Inflammatory macrophage treated with lipopolysaccharide for 4 hours (primary cell): ENCODE measurements around the gene HSPB2.
A peak's percentile ranks its signal among the peaks of the same experiment; 100 is the strongest.
"Not testable (repeated sequence)": the region's sequence is repeated elsewhere in the genome, so short reads cannot be mapped to it uniquely, and the experiment has no call there.

ENCODE experiments used
- DNase-seq: peaks from one replicate; pipeline ENCODE4 v3.0.0-alpha.2; 2020

Gene HSPB2

GRCh38 chr11:111912535-111912934 is at the start of gene HSPB2:
Gene HSPB2, plus strand, starts transcription at chr11:111912734. Its CDS starts 96 bp downstream, at chr11:111912830.
- DNase-seq, result no peak

GRCh38 chr11:111870113-111870512 is 42.4 kb upstream of the HSPB2 start:
- no peak for DNase-seq

GRCh38 chr11:111870522-111870885 is 42.0 kb upstream of the HSPB2 start:
- DNase-seq, result peak; percentile 20

GRCh38 chr11:111870886-111871692 is 41.4 kb upstream of the HSPB2 start, which contains the start of gene ALG9:
Gene ALG9, minus strand, starts transcription at chr11:111871581. Its CDS starts 99 bp downstream, at chr11:111871482.
- peak; percentile 81 for DNase-seq

- no peak for DNase-seq
Observed at GRCh38 chr11:111871693-111872161, 40.8 kb upstream of the HSPB2 start.

- DNase-seq, result peak; percentile 8
Observed at GRCh38 chr11:111878385-111878848, 34.1 kb upstream of the HSPB2 start.

- DNase-seq, result peak; percentile 98
Observed at GRCh38 chr11:111878849-111879636, 33.5 kb upstream of the HSPB2 start, which contains the start of the genes CFAP68 and FDXACB1. Gene CFAP68, plus strand, starts transcription at chr11:111879541. Its CDS starts 20 bp downstream, at chr11:111879561. Gene FDXACB1, minus strand, starts transcription at chr11:111879165. Its CDS starts 33 bp downstream, at chr11:111879132.

- DNase-seq, result no peak
Observed at GRCh38 chr11:111879637-111879960, 32.9 kb upstream of the HSPB2 start.

- DNase-seq, result no peak
Observed at GRCh38 chr11:111882202-111882601, 30.3 kb upstream of the HSPB2 start.

- DNase-seq, result not testable (repeated sequence)
Observed at GRCh38 chr11:111885053-111885452, 27.5 kb upstream of the HSPB2 start.

GRCh38 chr11:111886032-111886431 is 26.5 kb upstream of the HSPB2 start:
- no peak for DNase-seq

GRCh38 chr11:111886844-111887243 is 25.7 kb upstream of the HSPB2 start:
- DNase-seq, result no peak

- peak; percentile 21 for DNase-seq
Observed at GRCh38 chr11:111905411-111905810, 7.1 kb upstream of the HSPB2 start.

- no peak for DNase-seq
Observed at GRCh38 chr11:111906680-111907079, 5.9 kb upstream of the HSPB2 start.

GRCh38 chr11:111908639-111909305 is 3.8 kb upstream of the HSPB2 start:
- DNase-seq, result no peak

GRCh38 chr11:111909378-111909777 is 3.2 kb upstream of the HSPB2 start:
- no peak for DNase-seq

- DNase-seq, result no peak
Observed at GRCh38 chr11:111910676-111911562, 1.6 kb upstream of the HSPB2 start.

GRCh38 chr11:111911563-111912401 is 752 bp upstream of the HSPB2 start, which contains the start of gene CRYAB:
Gene CRYAB, minus strand, starts transcription at chr11:111911770. Its CDS starts 46 bp downstream, at chr11:111911724.
- no peak for DNase-seq

- no peak for DNase-seq
Observed at GRCh38 chr11:111913031-111913861, 712 bp downstream of the HSPB2 start.

GRCh38 chr11:111913997-111914396 is 1.5 kb downstream of the HSPB2 start:
- DNase-seq, result no peak
